Small intestine (tissue), 4 donors: ENCODE data around the gene PRKCG. TPM values are rescaled to one million over a fixed set of nuclear protein-coding genes. Genes with fewer than 3 reads are reported as not detected.

Experiments used
- polyA plus RNA-seq, 4 donors: library from polyadenylated mRNA; stranded (reverse) in 3 of 4; unstranded in 1 of 4; fragments of 200-250 nt in 3 of 4; fragments of 120-200 nt in 1 of 4; gene quantifications; one replicate each; pipeline versions ENCODE4 v1.2.1 to v1.2.3, GENCODE V29; 2013
- donor health status: healthy with polysubstance abuse.
- donor health status: Bipolar disorder and iron deficiency.
- donor health status: healthy.

The PRKCG gene
- polyA plus RNA-seq, 4 donors: 0.07 to 0.90 TPM; not detected in 2

Other genes with a start within 250 kb of the PRKCG start
- under 1 TPM in 2 of 4 donors, not detected in 2; 0.06 to 0.09 TPM for gene NLRP12, start 57.9 kb upstream of the PRKCG start, polyA plus RNA-seq
- gene MYADM, start 14.3 kb upstream of the PRKCG start, polyA plus RNA-seq: 10 to 100 TPM in 2 of 4 donors, 1 to 10 TPM in 2; 2.2 to 41.3 (median 20.4) TPM
- under 1 TPM in 2 of 4 donors, not detected in 2; 0.78 to 0.79 TPM for gene CACNG7, start 27.1 kb downstream of the PRKCG start, polyA plus RNA-seq
- under 1 TPM in 2 of 4 donors, not detected in 2; 0.03 to 0.12 TPM for gene CACNG8, start 80.7 kb downstream of the PRKCG start, polyA plus RNA-seq
- under 1 TPM in 2 of 4 donors, not detected in 2; 0.03 to 0.06 TPM for gene CACNG6, start 109.4 kb downstream of the PRKCG start, polyA plus RNA-seq
- under 1 TPM in 1 of 4 donors, not detected in 3; 0.09 TPM for gene VSTM1, start 181.7 kb downstream of the PRKCG start, polyA plus RNA-seq
- gene TARM1, start 199.2 kb downstream of the PRKCG start, polyA plus RNA-seq: not detected
- gene OSCAR, start 218.6 kb downstream of the PRKCG start, polyA plus RNA-seq: under 1 TPM; 0.27 to 0.89 (median 0.67) TPM
- gene NDUFA3, start 220.7 kb downstream of the PRKCG start, polyA plus RNA-seq: 100 to 1,000 TPM; 130 to 409 (median 211) TPM
- gene TFPT, start 233.5 kb downstream of the PRKCG start, polyA plus RNA-seq: 10 to 100 TPM; 16.4 to 26.5 (median 23.1) TPM
- 10 to 100 TPM; 44.3 to 57.0 (median 47.4) TPM for gene PRPF31, start 233.6 kb downstream of the PRKCG start, polyA plus RNA-seq